HG03439 (cell line): ENCODE measurements around the gene AFAP1.

Source experiments
- ATAC-seq: cut with Tn5 transposase; IDR thresholded peaks from one replicate; pipeline ENCODE4 v1.9.1; 2021; ENCODE audit warnings: mild to moderate bottlenecking, moderate library complexity; ENCODE audit not compliant: unreplicated experiment

The AFAP1 gene

GRCh38 chr4:7806338-7807090 is 133.1 kb downstream of the AFAP1 start:
- no peak for ATAC-seq

GRCh38 chr4:7805533-7806337 is 133.9 kb downstream of the AFAP1 start:
- ATAC-seq = no peak

- no peak for ATAC-seq
Observed at GRCh38 chr4:7804756-7805385, 134.8 kb downstream of the AFAP1 start.

GRCh38 chr4:7803992-7804755 is 135.5 kb downstream of the AFAP1 start:
- no peak for ATAC-seq

- no peak for ATAC-seq
Observed at GRCh38 chr4:7803371-7803770, 136.3 kb downstream of the AFAP1 start.

- ATAC-seq = peak; percentile 93
Observed at GRCh38 chr4:7802093-7802726, 137.5 kb downstream of the AFAP1 start.

GRCh38 chr4:7801641-7802040 is 138.0 kb downstream of the AFAP1 start:
- no peak for ATAC-seq

- no peak for ATAC-seq
Observed at GRCh38 chr4:7801001-7801400, 138.7 kb downstream of the AFAP1 start.

- ATAC-seq = no peak
Observed at GRCh38 chr4:7800410-7800809, 139.3 kb downstream of the AFAP1 start.

GRCh38 chr4:7799736-7800135 is 139.9 kb downstream of the AFAP1 start:
- no peak for ATAC-seq

- ATAC-seq = no peak
Observed at GRCh38 chr4:7799306-7799705, 140.4 kb downstream of the AFAP1 start.

GRCh38 chr4:7798178-7798995 is 141.3 kb downstream of the AFAP1 start:
- ATAC-seq = no peak

GRCh38 chr4:7797330-7797729 is 142.3 kb downstream of the AFAP1 start:
- ATAC-seq = no peak

- ATAC-seq = no peak
Observed at GRCh38 chr4:7795983-7796382, 143.7 kb downstream of the AFAP1 start.

- no peak for ATAC-seq
Observed at GRCh38 chr4:7793186-7793585, 146.5 kb downstream of the AFAP1 start.

- peak; percentile 64 for ATAC-seq
Observed at GRCh38 chr4:7792616-7793015, 147.0 kb downstream of the AFAP1 start.

- ATAC-seq = no peak
Observed at GRCh38 chr4:7790999-7791398, 148.7 kb downstream of the AFAP1 start.

- ATAC-seq = no peak
Observed at GRCh38 chr4:7790023-7790422, 149.6 kb downstream of the AFAP1 start.

- no peak for ATAC-seq
Observed at GRCh38 chr4:7788694-7789425, 150.8 kb downstream of the AFAP1 start.
